Neural cell (in vitro differentiated cells): ENCODE measurements around the gene ABHD16B. TPM values are rescaled to one million over a fixed set of nuclear protein-coding genes. Genes with fewer than 3 reads are reported as not detected.

Experiments used
- polyA plus RNA-seq: library from polyadenylated mRNA; depleted of rRNA; stranded (reverse); fragments of >200 nt; gene quantifications from 2 replicates; pipeline ENCODE4 v1.2.3, GENCODE V29; 2014
- small RNA-seq, 3 experiments: library from RNA; depleted of rRNA; stranded (forward); fragments of <200 nt; gene quantifications; one replicate each; pipeline ENCODE3, GENCODE V24; 2012

Gene ABHD16B
- polyA plus RNA-seq, 1 donor from 2014 or later = not detected

Small RNAs within 50 kb of the gene (small RNA-seq; reads per million reads assigned to genes)
- gene RNU1-134P = 0.07 to 33.8 (median 1.7) reads per million in 3 experiments

Other genes with a start within 250 kb of the ABHD16B start
- gene GMEB2, start 234.4 kb upstream of the ABHD16B start, polyA plus RNA-seq = 13.7 and 14.1 TPM in 2 replicates
- 268 and 322 TPM in 2 replicates for gene STMN3, start 208.1 kb upstream of the ABHD16B start, polyA plus RNA-seq
- 29.2 and 31.9 TPM in 2 replicates for gene RTEL1, start 203.2 kb upstream of the ABHD16B start, polyA plus RNA-seq
- 9.4 TPM in 1 of 2 replicates, not detected in the other for gene TNFRSF6B, start 164.8 kb upstream of the ABHD16B start, polyA plus RNA-seq
- 70.9 and 78.0 TPM in 2 replicates for gene ARFRP1, start 153.5 kb upstream of the ABHD16B start, polyA plus RNA-seq
- gene ZGPAT, start 153.5 kb upstream of the ABHD16B start, polyA plus RNA-seq = 60.8 and 67.5 TPM in 2 replicates
- gene LIME1, start 124.8 kb upstream of the ABHD16B start, polyA plus RNA-seq = 65.2 and 83.6 TPM in 2 replicates
- gene SLC2A4RG, start 121.7 kb upstream of the ABHD16B start, polyA plus RNA-seq = 52.1 and 61.8 TPM in 2 replicates
- gene ZBTB46, start 30.2 kb upstream of the ABHD16B start, polyA plus RNA-seq = 15.0 and 21.0 TPM in 2 replicates
- 142 TPM in 2 replicates for gene TPD52L2, start 3.8 kb downstream of the ABHD16B start, polyA plus RNA-seq
- gene DNAJC5, start 33.6 kb downstream of the ABHD16B start, polyA plus RNA-seq = 82.8 and 96.7 TPM in 2 replicates
- gene UCKL1, start 94.9 kb downstream of the ABHD16B start, polyA plus RNA-seq = 58.9 and 66.8 TPM in 2 replicates
- 21.6 and 25.7 TPM in 2 replicates for gene ZNF512B, start 108.4 kb downstream of the ABHD16B start, polyA plus RNA-seq
- gene SAMD10, start 118.1 kb downstream of the ABHD16B start, polyA plus RNA-seq = 23.3 and 28.7 TPM in 2 replicates
- 91.9 and 94.4 TPM in 2 replicates for gene PRPF6, start 119.6 kb downstream of the ABHD16B start, polyA plus RNA-seq
- gene C20orf204, start 174.7 kb downstream of the ABHD16B start, polyA plus RNA-seq = 6.0 and 6.4 TPM in 2 replicates
- 0.12 TPM in 1 of 2 replicates, not detected in the other for gene SOX18, start 188.1 kb downstream of the ABHD16B start, polyA plus RNA-seq
- 87.7 and 103 TPM in 2 replicates for gene TCEA2, start 201.7 kb downstream of the ABHD16B start, polyA plus RNA-seq
- gene RGS19, start 218.0 kb downstream of the ABHD16B start, polyA plus RNA-seq = 2.6 and 3.4 TPM in 2 replicates
- 18.3 and 18.4 TPM in 2 replicates for gene OPRL1, start 218.6 kb downstream of the ABHD16B start, polyA plus RNA-seq
- 9.3 and 16.3 TPM in 2 replicates for gene LKAAEAR1, start 222.9 kb downstream of the ABHD16B start, polyA plus RNA-seq
- not detected in 2 replicates for gene NPBWR2, start 246.1 kb downstream of the ABHD16B start, polyA plus RNA-seq